CD4-positive, alpha-beta T cell treated with Interleukin-4 for 1 hour (primary cell): ENCODE measurements around the gene CEP72.

Source experiments
- DNase-seq, 2 donors: peaks; one replicate each; pipeline ENCODE4 v3.0.0-alpha.2; 2020 to 2022

CEP72 gene

DNA sequence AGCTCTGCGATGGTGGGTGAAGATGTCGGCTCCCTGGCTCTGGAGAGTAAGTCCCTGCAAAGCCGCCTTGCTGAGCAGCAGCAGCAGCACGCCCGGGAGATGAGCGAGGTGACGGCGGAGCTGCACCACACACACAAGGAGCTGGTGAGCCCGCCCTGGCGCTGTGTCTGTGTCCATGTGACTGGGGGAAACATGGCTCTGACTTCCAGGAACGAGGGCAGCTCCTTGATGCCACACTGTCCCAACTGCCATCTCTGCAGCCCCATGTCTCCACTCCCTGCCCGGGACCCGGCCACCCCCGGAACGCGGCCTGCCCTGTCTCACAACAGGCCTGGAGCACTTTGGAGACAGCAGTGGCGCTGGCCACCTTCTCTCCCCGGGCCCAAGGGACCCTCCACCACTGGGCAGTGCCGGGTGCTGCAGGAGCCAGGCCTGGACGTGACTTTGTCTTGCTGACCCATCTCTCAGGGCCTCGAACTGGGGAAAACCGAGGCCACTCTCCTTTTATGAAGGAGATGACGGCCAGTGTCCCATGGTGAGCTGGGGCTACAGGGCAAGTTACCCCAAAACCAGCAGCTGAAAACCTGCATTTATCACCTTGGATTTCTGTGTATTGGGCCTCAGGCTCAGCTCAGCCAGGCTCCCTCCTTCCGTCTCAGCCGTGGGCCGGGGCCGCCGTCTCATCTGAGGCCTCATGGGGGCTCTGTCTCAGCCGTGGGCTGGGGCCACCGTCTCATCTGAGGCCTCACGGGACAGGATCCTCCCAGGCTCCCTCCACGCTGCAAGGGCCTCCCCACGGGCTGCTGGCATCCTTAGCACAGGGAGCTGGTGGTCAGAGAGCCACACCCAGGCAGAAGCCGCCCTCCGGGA, 28.6 kb downstream of the CEP72 start:
- DNase-seq, result no peak

DNA sequence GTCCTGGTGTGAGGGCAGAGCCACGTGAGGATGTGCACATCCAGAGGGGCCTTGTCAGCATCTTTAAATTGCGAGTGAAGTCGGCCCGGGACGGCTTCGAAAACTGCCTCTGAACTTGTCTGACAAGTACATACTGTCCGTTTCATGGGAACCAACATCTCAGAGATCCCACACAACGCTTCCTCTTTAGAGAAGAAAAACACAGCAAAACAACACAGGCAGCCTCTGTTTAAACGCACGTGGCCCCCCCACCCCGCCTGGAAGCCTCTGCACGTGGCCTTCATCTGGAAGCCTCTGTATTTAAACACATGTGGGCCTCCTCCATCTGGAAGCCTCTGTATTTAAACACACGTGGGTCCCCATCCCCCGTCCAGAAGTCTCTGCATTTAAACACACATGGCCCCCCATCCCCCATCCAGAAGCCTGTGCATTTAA, 29.2 kb downstream of the CEP72 start:
- DNase-seq, result no peak

DNA sequence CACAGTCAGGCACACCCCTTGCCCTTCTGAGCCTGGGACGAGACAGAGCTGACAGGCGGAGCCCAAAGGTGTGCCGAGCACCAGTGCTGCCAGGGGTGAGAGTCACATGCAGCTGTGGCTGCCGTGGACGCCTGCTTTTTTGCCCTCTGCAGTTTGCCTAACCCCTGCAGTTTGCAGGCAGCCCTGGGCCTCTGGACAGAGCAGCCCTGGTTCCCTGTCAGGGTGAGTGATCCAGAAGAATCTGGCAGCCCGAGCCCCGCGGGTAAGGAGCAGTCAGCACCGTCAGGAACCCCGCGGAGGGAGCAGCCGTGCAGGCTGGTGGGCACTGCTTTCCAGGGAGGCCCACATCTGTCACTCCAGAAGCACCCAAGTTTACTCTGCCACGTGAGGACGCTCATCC, 30.3 kb downstream of the CEP72 start:
- DNase-seq, result no peak

DNA sequence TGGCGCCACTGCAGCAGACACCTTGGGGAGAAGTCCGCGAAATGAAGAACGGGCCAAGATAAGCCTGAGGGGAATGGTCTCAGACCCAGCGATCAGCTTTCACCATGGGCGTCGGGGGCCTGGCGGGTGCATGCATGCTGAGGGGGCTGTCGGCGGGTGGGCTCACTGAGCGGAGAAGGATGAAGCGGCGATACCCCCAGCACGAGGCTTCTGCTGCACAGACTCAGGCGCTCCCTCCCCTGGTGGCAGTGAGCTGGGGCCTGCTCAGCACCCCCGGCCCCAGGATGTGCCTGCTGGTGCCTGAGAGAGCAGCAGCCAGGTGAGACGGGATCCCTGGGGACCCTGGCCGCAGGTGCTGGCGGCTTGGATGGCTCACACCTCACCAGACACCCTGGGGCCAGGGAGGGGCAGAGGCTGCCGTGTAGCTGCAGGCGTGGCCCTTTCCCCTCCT, 31.2 kb downstream of the CEP72 start:
- DNase-seq, result no peak

DNA sequence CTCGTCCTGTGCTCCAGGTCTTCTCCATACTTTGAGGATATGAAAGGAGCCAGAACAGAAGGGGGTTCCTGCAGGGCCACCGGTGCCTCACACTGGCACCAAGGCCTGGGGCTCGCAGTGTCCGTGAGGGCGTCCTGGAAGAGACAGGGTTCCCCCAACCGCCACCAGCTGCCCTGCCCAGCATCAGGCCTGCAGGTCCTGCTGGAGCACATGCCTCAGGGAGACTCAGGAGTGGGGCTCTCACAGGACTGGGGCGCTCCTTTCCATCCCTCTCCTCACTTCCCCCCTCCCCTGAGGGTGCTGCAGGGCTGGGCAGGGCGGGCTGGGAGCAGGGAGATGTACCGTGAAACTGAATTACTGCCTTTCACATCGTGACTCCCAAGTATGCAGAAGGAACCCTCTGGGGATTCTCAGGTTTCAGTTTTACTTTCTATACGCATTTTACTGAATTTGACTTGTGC, 31.7 kb downstream of the CEP72 start:
- no peak for DNase-seq

DNA sequence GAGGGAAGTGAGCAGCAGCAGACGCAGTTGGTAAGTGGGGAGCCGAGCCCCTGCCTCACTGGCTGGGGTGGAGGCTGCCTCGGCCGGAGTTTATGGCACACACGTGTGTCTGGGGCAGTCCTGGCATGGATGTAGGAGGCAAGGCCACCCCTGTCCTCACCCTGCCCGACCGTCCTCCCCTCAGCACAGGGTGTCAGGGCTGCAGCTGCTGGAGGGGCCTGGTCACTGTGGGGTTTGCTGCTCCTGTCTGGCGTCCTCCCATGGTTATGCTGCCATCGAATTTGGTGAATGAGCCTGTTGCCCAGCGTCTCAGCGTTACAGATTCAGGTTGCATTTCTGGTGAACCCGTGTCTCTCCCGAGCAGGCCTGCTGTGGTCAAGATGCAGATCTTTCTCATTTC, 32.4 kb downstream of the CEP72 start:
- no peak for DNase-seq

DNA sequence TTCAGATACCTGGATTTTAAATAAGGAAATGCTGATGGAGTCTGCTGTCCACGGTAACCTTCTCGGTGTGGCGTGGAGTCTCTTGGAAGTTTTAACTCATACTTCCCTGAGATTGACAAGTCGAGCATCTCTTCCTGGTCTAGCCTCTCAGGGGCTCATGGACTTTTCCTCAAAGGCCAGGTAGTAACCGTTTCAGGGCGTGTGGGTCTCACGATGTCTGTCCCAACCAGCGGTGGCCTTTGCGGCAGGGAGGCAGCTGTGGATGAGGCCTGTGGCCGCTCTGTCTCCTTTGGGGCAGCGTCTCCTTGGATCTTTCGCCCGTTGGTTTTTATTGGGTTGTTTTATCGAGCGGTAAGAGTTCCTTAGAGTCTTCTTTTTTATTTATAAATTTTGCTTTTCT, 32.8 kb downstream of the CEP72 start:
- DNase-seq, result no peak

DNA sequence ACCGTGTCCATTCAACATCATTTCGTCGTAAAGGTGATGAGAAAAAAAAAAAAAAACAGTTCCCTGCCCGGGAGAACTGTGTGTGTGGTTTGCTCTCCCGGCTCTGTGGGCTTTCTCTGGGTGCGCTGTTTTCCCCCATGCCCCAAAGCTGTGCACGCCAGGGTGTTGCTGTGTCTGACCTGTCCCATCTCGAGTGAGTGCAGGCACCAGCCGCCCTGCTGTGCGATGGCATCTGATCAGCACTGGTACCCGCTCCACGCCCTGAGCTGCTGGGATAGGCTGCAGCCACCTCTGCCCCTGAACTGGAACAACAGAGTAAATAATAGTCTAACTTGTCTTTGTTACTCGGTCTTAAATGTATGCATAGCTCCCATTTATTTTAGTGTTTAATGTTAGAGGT, 33.3 kb downstream of the CEP72 start:
- no peak for DNase-seq

DNA sequence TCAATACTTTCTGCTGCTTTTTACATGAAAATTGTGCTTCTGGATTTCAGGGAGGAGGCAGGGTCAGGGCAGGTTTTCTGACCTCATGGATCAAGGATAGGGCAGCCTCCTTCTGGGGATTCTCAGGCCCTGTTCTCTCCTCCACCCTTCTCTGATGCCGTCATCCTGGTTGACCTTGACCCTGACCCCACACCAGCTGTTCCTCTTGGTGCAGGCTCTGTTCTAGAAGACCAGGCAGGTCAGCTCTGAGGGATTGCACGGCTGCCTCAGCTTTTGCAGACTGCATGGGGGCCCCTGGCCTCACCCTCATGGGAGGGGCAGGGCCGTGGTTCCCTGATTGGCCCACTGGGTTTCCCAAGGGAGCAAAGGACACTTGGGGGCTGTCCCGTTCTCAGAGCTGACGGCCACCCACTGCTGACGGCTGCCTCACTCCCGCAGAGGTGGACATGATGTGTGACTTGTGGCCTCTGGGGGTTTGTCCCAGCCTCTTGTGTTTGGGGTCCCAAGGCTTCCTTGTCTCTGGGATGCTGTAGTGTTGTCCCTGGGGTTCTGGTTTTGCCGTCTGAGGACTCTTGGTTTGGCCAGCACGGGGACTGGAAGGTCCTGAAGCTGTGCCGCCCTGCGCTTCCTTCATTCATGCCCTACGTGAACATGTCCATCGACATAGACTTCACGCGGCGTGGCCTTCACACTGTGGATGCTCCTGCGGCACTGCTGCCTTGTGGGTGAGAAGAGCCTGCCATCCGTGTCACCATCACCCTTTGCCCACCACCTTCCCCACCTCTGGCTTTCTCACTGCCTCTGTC, 34.5 kb downstream of the CEP72 start:
- DNase-seq, result no peak

DNA sequence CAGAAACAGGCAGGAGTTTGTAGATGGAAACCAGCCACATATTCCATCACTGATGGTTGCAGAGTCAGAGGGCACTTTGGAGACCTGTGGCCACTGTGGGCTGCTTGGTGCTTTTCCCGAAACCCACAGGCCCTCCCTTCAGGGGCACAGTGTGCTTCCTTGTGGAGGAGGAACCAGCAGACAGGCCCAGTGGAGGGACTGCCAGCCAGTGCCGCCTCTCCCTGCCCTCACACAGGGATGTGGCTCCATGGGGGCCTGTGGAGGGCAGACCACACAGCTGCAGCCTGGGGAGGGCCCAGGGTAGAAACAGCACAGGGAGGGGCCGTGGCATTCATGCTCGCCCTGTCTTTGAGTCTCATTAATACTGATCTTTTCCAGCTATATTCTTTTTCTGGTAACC, 35.2 kb downstream of the CEP72 start:
- DNase-seq, result no peak

DNA sequence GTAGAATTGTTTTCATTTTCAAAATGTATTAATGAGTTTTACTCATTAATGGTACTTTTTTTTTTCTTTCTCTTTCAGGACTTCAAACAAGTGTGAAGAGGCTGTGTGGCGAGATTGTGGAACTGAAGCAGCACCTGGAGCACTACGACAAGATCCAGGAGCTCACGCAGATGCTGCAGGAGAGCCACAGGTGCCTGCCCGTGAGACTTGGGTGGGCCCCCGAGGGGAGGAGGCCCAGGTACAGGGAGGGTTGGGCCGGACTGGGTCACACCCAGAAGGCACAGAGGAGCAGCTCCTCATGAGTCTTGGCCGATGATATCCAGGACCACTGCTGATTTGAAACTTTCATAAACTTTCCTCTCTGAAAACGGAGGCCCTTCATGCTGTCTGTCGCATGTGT, 35.6 kb downstream of the CEP72 start:
- no peak for DNase-seq

DNA sequence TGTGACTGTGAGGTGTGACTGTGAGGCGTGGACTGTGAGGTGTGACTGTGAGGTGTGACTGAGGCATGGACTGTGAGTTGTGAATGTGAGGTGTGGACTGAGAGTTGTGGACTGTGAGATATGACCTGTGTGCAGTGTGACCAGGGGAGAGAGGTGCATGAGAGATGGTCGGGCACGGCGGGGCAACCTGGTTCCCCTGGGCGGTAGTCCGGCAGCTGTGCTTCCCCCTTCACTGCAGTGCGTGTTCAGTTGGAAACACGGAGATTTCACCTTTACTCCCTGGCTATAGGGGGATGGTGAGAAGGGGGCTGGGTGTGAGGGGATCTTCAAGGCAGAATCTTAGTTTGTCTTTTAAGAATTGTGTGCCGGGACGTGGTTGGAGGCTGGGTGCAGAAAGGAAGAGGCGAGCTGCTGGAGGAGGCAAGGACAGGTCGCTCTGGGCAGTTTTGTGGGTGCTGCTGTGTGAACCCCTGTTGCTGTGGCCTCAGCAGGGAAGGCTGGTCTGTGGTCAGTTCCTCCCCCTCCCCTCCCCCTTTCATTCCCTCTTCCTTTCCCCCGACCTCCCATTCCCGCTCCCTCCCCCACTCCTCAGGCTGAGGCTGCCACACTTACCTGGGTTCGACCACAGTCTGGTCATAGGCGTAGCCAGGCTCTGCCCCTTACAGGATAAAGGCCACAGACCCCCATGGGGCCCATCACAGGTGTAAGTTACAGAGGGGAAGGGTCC, 39.3 kb downstream of the CEP72 start:
- DNase-seq, result no peak

DNA sequence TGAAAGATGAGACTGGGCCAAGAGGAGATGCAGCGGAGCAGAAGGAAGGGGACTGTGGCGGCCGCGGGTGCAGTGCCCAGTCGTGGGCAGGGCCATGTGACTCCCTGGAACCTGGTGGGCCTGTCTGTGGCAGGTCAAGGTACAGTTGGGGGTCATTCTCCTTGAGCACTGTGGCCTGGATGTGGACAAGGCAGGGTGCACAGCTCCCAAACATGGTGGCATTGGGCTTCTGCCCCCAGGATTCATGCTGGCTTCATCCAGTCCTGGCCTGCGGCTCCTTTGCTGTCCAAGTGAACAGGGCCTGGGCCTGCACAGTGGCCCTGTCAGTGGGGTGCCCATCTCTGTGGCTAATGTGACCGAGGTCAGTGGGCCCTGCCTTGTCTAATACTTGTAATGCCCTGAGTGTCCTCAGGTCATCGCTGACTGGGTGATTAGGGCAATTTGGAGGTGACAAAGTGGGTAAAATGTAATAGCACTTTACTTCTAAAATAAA, 39.9 kb downstream of the CEP72 start:
- DNase-seq, result no peak

DNA sequence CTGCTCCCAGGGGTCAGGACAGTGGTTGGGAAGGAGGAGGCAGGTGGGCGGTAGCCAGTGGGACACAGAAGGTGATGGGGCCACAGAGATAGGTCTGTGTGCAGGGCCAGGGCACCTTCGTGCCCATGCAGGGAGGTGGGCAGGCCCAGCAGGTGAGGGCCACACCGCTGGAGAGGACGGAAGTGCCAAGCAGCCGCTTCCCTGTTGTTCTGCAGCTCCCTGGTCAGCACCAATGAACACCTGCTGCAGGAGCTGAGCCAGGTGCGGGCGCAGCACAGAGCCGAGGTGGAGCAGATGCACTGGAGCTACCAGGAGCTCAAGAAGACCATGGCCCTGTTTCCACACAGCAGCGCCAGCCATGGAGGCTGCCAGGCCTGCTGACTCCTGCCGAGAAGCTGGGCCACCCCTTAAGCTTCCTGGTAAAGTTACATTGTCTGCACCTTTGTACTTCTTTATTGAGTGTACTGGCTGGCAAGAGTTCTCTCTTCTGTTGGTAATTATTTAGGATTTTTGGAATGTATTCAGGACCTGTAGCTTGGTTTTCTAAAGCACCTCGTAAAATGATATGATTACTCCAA, 40.7 kb downstream of the CEP72 start:
- no peak for DNase-seq

DNA sequence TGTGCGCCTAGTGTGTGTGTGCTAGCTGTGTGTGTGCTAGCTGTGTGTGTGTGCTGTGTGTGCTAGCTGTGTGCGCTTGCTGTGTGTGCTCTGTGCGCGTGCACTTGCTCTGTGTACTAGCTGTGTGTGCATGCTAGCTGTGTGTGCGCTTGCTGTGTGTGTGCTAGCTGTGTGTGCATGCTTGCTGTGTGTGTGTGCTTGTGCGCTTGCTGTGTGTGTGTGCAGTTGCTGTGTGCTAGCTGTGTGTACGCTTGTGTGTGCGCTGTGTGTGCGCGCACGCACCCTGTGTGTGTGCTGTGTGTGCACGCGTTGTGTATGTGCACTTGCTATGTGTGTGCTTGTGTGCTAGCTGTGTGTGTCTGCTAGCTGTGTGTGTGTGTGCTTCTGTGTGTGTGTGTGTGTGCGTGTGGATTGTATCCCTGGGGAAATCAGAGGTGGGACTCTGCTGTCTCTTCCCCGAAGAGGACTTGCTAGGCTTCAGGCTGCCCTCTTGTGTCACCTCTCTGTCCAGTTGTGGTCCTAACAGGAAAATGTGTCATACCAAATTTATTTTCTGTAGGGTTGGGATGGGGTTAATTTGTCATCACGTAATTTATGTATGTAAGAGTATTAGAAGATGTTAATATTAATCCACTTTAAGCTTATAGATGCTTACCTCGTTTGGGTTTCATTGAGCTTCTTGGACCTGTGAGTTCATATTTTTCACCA, 42.1 kb downstream of the CEP72 start:
- no peak for DNase-seq

DNA sequence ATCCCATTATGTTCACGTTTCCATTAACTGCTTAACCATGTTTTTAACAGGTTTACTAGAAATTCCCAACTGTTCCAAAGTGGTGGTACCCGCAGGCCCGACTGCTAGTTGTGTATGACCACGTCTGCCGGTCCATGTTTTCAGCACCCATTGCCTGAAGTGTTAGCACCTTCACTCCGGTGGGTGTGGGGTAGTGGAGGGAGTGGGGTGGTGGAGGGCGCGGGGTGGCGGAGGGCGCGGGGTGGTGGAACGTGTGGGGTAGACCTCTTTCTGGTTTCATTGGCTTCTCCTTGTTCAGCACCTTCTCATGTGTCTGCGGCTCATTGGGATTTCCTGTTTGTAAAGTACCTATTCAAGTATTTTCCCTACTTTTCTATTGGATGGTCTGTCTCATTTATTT, 43.3 kb downstream of the CEP72 start:
- DNase-seq, result no peak

DNA sequence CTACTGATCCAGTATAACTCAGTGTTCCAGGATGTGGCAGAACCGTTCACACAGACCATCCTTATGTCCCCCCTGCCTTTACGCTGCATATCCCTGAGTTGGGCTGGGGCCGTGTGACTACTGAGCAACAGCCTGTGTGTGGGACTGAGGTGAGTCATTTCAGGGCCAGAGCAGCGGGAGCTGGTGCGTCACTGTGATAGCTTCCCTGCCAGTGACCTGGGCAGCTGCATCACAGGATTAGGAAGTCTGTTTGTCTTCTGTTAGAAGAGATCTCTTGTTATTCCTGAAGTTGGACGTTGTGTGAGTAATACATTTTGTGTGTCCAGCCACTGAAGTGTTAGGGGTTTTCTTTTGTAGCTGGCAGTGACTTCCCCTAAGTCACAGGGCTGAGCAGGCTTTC, 45.4 kb downstream of the CEP72 start:
- no peak for DNase-seq

DNA sequence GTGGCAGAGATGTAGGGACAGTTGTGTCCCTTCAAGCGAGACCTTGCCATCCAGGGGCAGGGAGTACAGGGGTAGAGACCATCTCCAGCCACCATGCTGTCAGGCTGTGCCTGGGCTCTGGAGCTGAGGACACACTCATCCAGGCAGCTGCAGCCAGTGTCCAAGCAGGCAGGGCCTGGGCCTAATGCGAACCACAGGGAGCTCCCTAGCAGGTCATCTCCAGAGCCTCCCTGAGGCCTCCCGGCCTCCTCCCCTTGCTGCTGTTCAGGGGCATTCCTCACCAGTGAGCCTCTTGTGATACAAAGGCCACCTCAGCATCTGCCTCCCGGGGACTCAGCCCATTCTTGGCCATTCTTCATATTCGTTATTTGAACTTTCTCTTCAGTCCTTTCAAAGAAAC, 46.0 kb downstream of the CEP72 start:
- no peak for DNase-seq

DNA sequence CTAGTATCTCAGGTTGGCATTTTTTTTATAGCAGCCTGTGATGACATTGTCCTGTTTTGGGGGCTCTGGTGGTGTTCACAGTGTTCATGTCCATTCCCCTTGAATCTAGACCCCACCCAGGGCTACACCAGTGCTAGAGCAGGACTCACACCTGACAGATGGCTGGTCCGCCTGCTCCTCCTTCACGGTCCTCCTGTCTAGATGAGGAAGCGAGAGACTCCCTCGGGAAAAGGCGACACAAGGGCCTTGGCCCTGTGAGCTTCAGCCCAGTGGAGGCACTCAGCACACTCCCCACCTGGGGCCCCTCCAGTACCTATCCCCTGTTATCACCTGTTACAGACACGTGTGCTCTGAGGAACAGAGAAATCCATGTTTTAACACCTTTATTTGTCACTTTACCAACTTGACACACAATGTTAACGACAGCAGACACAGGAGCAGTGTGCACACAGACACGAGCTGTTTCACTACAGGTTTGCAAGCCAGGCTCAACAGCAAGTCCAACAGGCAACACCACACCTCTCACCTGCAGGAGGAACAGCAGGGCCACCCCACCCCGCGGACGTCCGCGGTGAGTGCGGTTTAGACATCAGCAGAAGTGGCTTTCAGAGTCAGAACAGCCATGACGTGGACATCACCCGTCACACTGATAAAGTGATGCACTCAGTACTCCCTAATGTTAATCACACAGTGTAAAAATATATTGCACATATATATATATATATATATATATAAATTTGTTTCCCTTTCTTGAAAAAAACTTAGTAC, 47.5 kb downstream of the CEP72 start:
- DNase-seq, result no peak

DNA sequence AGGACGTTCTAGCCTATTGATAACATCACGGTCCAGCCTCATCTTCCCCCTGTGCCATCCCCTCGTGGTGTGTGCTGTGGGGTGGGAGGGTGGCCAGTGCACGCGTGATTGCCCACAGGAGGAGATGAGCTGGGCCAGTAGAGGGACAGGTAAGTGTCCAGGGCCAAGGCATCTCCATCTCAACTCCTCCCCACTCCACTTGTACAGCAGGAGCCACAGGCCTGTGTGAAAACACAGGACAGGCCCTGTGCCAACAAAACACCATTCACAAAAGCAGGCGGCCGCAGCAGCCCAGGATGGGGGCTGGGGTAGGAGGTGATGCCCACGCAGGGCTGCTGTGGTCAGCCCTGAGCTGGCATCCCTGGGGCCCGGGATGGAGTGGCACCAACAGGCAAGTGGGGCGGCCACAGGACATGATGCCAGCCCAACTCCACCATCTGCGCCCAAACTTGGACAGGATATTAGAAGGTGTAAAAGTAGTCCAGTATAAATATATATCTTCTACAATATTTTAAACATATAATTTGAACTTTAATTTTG, 48.4 kb downstream of the CEP72 start:
- DNase-seq, result no peak
